SH-SY5Y (cell line): ENCODE results near the gene SH3BP2.

ENCODE experiments used
- GATA2 ChIP-seq: IDR thresholded peaks from 2 replicates; pipeline ENCODE4 v1.6.1; 2011; ENCODE audit warnings: mild to moderate bottlenecking, low read depth, low read length
- GATA3 ChIP-seq: IDR thresholded peaks from 2 replicates; pipeline ENCODE4 v1.6.1; 2011; ENCODE audit warnings: low read depth, mild to moderate bottlenecking, low read length, moderate library complexity

Gene SH3BP2

GRCh38 chr4:2755821-2756690 is 36.8 kb upstream of the SH3BP2 start, which contains the start of gene TNIP2:
TSS of gene TNIP2 (minus strand) at chr4:2756336. CDS start at chr4:2756289, 47 bp downstream.
- TF ChIP-seq GATA2 (no peak), GATA3 (no peak)

DNA sequence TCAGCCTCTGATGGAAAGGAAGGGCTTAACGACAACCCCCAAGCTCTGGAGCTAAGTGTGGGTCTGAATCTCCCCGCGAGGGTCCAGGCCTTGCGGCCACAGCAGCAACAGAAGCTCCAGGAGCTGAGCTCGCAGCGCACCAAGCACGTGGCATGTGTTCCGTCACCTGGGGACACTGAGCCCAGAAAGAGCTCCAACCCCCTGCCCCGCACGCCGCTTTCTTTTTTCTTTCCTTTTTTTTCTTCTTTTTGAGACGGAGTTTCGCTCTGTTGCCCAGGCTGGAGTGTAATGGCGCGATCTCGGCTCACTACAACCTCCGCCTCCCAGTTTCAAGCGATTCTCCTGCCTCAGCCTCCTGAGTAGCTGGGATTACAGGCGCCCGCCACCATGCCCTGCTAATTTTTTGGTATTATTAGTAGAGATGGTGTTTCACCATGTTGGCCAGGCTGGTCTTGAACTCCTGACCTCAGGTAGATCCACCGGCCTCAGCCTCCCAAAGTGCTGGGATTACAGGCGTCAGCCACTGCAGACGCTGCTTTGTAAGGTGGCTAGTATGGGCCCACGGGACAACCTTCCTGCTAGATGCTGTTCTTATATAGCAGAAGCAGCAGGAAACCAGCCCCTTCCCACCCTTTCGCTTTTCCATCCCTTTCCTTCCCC is 36.1 kb upstream of the SH3BP2 start:
- TF ChIP-seq GATA2 (no peak), GATA3 (no peak)

GRCh38 chr4:2757426-2757825 is 35.5 kb upstream of the SH3BP2 start:
- TF ChIP-seq GATA3, result no peak
- TF ChIP-seq GATA2, result no peak

- TF ChIP-seq GATA2 (no peak), GATA3 (no peak)
Observed at GRCh38 chr4:2761035-2761923, 31.6 kb upstream of the SH3BP2 start.

GRCh38 chr4:2762048-2762447 is 30.8 kb upstream of the SH3BP2 start:
- no peak for TF ChIP-seq GATA2
- no peak for TF ChIP-seq GATA3

- no peak for TF ChIP-seq GATA2
Observed at GRCh38 chr4:2763511-2763967, 29.3 kb upstream of the SH3BP2 start.

DNA sequence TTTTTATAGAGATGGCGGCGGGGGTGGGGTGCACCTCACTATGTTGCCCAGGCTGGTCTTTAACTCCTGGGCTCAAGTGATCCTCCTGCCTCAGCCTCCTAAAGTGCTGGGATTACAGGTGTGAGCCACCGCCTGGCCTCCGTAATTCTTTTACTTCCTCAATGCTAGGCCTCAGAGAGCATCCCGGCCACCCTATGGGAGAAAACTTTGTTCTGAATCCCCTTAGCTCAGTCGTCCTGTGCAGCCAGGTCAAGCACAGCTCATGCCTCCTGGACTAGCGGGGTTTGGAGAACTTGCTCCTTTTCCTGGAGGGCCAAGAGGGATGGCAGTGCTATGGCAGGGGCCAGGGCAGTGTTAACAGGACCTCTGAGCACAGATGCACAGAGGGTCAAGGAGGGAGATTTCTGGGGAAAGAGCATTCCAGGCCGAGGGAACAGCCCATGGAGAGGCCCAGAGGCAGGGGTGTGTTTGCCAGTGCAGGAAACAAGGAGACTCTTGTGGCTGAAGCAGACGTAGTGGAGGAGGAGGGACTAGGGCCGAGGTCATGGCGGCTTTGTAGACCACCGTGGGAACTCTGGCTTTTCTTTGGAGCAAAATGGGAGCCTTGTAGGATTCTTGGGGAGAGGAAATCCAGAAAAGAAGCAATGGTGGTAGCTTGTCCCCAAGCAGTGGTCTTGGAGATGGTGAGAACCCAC is 26.9 kb upstream of the SH3BP2 start:
- TF ChIP-seq GATA3 (no peak), GATA2 (no peak)

DNA sequence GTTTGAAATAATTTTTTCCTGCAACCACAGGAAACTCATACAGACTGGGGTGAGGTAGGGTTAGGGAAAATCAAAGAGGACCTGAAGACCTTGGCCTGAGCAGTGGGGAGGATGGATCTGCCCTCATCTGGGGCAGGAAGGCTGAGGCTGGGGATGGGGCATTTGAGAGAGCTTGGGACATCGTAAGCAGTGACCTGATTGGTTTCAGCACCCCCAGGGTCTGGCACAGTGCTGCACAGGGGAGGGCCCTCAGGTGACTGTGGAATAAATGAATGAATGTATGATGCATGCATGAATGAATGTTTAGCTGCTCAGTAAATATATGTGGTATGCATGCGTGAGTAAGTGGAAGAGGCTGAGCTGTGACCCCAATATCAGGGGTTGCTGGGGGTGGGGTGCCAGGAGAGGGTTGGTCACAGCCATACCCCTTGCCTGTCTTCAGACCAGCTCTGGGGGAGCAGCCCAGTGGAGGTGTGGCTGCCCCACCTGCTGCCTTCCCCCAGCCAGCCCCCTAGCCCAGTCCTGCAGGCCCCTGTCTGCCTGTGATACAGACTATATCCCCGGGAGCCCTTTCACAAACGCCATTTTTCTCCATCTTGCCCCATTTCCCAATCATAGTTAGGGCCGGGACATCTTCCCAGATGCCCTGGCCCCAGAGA is 25.7 kb upstream of the SH3BP2 start:
- TF ChIP-seq GATA3, result no peak
- TF ChIP-seq GATA2, result no peak

GRCh38 chr4:2767705-2768074 is 25.2 kb upstream of the SH3BP2 start:
- no peak for TF ChIP-seq GATA3
- TF ChIP-seq GATA2, result no peak

DNA sequence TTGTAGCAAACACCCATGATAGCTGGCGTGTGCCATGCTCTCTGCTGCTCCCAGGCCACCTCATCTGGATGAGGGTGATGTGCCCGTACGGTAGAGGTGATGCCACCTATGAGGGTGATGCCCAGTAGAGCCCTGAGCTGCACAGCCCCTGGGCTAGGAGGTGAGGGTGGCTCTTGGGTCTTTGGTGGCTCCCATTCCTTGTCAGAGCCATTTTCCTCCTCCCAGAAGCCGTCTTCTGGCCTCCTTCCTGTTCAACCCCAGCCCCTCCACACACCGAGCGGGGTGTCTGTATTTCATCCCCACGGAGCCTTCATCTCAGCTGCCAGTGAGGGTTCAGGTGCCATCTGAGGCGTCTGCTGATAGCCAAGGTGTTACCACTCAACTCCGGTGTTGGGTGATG is 24.8 kb upstream of the SH3BP2 start:
- TF ChIP-seq GATA3 (no peak), GATA2 (no peak)

- TF ChIP-seq GATA2, result no peak
- TF ChIP-seq GATA3, result no peak
Observed at GRCh38 chr4:2768921-2769336, 24.0 kb upstream of the SH3BP2 start.

DNA sequence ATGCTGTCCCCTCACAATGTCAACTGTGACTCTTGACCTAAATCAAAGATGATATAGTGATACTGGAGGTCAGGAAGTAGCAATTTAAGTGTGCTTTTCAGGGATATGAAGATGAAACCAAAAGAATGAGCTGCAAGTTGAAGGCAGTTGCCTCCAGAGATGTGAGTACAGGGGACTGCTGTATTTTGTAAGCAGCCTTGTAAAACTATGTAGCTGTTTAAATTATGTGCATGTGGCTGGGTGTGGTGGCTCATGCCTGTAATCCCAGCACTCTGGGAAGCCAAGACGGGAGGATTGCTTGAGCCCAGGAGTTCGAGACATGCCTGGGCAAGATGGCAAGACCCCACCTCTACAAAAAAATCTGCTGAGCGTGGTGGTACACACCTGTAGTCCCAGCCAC is 21.6 kb upstream of the SH3BP2 start:
- TF ChIP-seq GATA3 (no peak), GATA2 (no peak)

DNA sequence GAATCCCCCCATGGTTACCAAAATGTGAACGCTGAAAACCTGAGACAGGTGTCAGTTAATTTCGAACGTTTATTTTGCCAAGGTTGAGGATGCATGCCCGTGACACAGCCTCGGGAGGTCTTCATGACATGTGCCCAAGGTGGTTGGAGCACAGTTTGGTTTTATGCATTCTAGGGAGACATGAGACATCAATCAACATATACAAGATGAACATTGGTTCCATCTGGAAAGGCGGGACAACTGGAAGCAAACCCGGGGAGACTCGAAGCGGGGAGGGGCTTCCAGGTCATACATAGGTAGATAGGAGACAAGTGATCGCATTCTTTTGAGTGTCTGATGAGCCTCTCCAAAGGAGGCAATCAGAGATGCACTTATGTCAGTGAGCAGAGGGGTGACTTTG is 11.0 kb upstream of the SH3BP2 start:
- no peak for TF ChIP-seq GATA2
- TF ChIP-seq GATA3, result no peak
